ES-I3 (cell line): Measurements from ENCODE around the gene RAB2B.

Source experiments
- H3K36me3 ChIP-seq: 2 replicates; pipeline ENCODE4 v1.6.1; 2013; ENCODE audit warnings: mild to moderate bottlenecking, low read length, control low read depth, moderate library complexity; ENCODE audit not compliant: insufficient read depth
- H3K4me1 ChIP-seq: 2 replicates; pipeline ENCODE4 v1.6.1; 2013; ENCODE audit warnings: mild to moderate bottlenecking, control low read depth, low read length; ENCODE audit not compliant: insufficient read depth
- H3K9ac ChIP-seq: 2 replicates; pipeline ENCODE4 v1.6.1; 2013; ENCODE audit warnings: low read depth, mild to moderate bottlenecking, low read length, moderate library complexity
- H3K9me3 ChIP-seq: 2 replicates; pipeline ENCODE4 v1.6.1; 2013; ENCODE audit warnings: mild to moderate bottlenecking, low read length, moderate library complexity; ENCODE audit not compliant: control insufficient read depth, insufficient read depth

The RAB2B gene

GRCh38 chr14:21505012-21505553, 28.3 kb upstream of the RAB2B start:
- Histone ChIP-seq H3K36me3 (peaks cover 15% of the 10 kb centered on the region), H3K4me1 (no peaks in the 10 kb centered on the region), H3K9me3 (no peaks in the 10 kb centered on the region), H3K9ac (no peak overlapping the region)

GRCh38 chr14:21503376-21503775, 26.6 kb upstream of the RAB2B start:
- H3K9me3 ChIP-seq: no peaks in the 10 kb centered on the region
- H3K4me1 ChIP-seq: peaks cover 4% of the 10 kb centered on the region; the same call in 1 of the 2 replicates
- H3K36me3 ChIP-seq: peaks cover 21% of the 10 kb centered on the region
- no peak overlapping the region for H3K9ac ChIP-seq

GRCh38 chr14:21501568-21501967, 24.8 kb upstream of the RAB2B start:
- Histone ChIP-seq H3K9ac (no peak overlapping the region), H3K9me3 (no peaks in the 10 kb centered on the region), H3K4me1 (peaks cover 4% of the 10 kb centered on the region; the same call in 1 of the 2 replicates), H3K36me3 (peaks cover 25% of the 10 kb centered on the region)

DNA sequence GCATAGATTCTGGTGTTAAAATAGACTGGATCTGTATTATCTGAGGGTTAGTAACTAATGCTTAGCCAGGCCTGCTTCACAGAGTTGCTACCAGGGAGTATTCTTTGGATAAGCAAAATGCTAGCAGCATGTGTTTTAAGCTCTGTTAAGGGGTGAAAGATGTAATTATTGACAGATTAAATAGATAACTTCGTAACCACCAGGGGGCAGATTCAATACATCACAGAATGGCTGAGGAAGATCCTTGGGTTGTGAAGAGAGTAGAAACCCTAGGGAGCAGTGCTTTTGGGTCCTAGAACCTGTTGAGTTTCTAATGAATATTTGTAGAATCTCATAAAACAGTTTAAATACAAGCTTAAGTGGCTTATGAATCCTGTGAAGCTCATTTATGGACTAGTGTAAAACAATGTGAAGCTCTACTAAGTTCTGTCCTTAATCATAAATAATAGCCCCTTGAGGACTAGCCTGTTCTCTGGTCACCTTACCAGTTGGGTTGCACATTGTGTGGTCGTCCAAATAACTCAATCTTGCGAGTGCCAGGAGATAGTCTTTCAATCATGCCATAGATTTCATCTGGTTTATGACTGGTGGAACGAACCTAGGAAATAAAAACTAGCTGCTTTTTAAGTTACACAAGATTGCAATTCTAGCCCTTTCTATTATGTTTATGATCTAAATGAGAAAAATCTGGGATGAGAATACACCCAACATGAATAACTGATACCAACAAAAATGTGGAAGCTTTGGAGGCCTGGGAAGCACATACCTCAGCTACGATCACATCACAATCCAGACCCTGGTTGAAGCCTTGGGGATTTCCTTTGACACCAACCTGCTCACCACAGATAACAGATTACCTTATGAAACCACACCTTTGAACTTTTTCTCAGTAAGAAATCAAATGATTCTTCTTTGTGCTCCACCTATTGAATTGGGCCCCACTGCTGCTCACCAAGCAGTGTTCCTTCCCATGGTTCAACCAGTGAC, 22.1 kb upstream of the RAB2B start:
- Histone ChIP-seq H3K36me3 (peaks cover 37% of the 10 kb centered on the region), H3K4me1 (peaks cover 11% of the 10 kb centered on the region; the same call in 1 of the 2 replicates), H3K9me3 (no peaks in the 10 kb centered on the region), H3K9ac (no peak overlapping the region)

GRCh38 chr14:21496453-21496852, 19.7 kb upstream of the RAB2B start:
- Histone ChIP-seq H3K9me3 (no peaks in the 10 kb centered on the region), H3K4me1 (peaks cover 11% of the 10 kb centered on the region; the same call in 1 of the 2 replicates), H3K36me3 (peaks cover 41% of the 10 kb centered on the region), H3K9ac (no peak overlapping the region)

GRCh38 chr14:21494902-21495762, 18.4 kb upstream of the RAB2B start:
- Histone ChIP-seq H3K36me3 (peaks cover 36% of the 10 kb centered on the region), H3K9me3 (no peaks in the 10 kb centered on the region), H3K9ac (no peak overlapping the region), H3K4me1 (peaks cover 11% of the 10 kb centered on the region; the same call in 1 of the 2 replicates)

GRCh38 chr14:21486640-21487087, 9.9 kb upstream of the RAB2B start:
- Histone ChIP-seq H3K4me1 (no peaks in the 10 kb centered on the region), H3K9ac (no peak overlapping the region), H3K36me3 (peaks cover 5% of the 10 kb centered on the region)

GRCh38 chr14:21476523-21476924, 235 bp downstream of the RAB2B start:
- peak overlapping the region; percentile 74 for H3K9ac ChIP-seq
- H3K4me1 ChIP-seq: no peaks in the 10 kb centered on the region
- no peaks in the 10 kb centered on the region; the same call in 1 of the 2 replicates for H3K9me3 ChIP-seq
- peaks cover 3% of the 10 kb centered on the region; the same call in 1 of the 2 replicates for H3K36me3 ChIP-seq

More at GRCh38 chr14:21486640-21487087, 9.9 kb upstream of the RAB2B start:
- H3K9me3 ChIP-seq: no peaks in the 10 kb centered on the region

- Histone ChIP-seq H3K36me3 (peaks cover 3% of the 10 kb centered on the region; the same call in 1 of the 2 replicates), H3K4me1 (no peaks in the 10 kb centered on the region), H3K9me3 (no peaks in the 10 kb centered on the region; the same call in 1 of the 2 replicates), H3K9ac (peak overlapping the region; percentile 74)
Measured at GRCh38 chr14:21475767-21476522, 814 bp downstream of the RAB2B start.

- no peaks in the 10 kb centered on the region for H3K9me3 ChIP-seq
- no peak overlapping the region for H3K9ac ChIP-seq
- peaks cover 18% of the 10 kb centered on the region for H3K36me3 ChIP-seq
- no peaks in the 10 kb centered on the region for H3K4me1 ChIP-seq
Measured at GRCh38 chr14:21467616-21468015, 9.1 kb downstream of the RAB2B start.

GRCh38 chr14:21455912-21456667, 20.7 kb downstream of the RAB2B start, which contains the start of gene CHD8:
Gene CHD8 (minus strand): TSS chr14:21456123. CDS start chr14:21431643, 24,480 bp downstream.
- Histone ChIP-seq H3K9me3 (no peaks in the 10 kb centered on the region), H3K4me1 (no peaks in the 10 kb centered on the region), H3K36me3 (no peaks in the 10 kb centered on the region), H3K9ac (peak within 1 kb of the TSS; percentile 87)

GRCh38 chr14:21455592-21455911, 21.2 kb downstream of the RAB2B start:
- Histone ChIP-seq H3K9ac (peak overlapping the region; percentile 87), H3K36me3 (no peaks in the 10 kb centered on the region), H3K9me3 (no peaks in the 10 kb centered on the region), H3K4me1 (no peaks in the 10 kb centered on the region)
